Neural progenitor cell (in vitro differentiated cells): ENCODE data around the gene LRP1B. TPM values are rescaled to one million over a fixed set of nuclear protein-coding genes. Genes with fewer than 3 reads are reported as not detected.

Experiments used
- DNase-seq: peaks from one replicate; pipeline ENCODE4 v3.0.0-alpha.2; 2016; ENCODE audit warnings: low spot score
- H2AFZ ChIP-seq: fragments of 200-600 bp; sonication (generic); replicated peaks from 2 replicates; pipeline ENCODE4 v1.6.1; 2016; ENCODE audit warnings: antibody characterized with exemption
- H3F3A ChIP-seq: fragments of 200-600 bp; sonication (generic); 2 replicates; pipeline ENCODE4 v1.6.1; 2016; ENCODE audit warnings: antibody characterized with exemption, low read depth
- H3K27ac ChIP-seq: fragments of 200-600 bp; sonication (generic); 2 replicates; pipeline ENCODE4 v1.5.1; 2016; ENCODE audit warnings: mild to moderate bottlenecking
- H3K27me3 ChIP-seq: fragments of 200-600 bp; sonication (generic); 2 replicates; pipeline ENCODE4 v1.6.1; 2016; ENCODE audit warnings: mild to moderate bottlenecking, moderate library complexity
- H3K36me3 ChIP-seq: fragments of 200-600 bp; sonication (generic); 2 replicates; pipeline ENCODE4 v1.5.1; 2016
- H3K4me1 ChIP-seq: fragments of 200-600 bp; sonication (generic); 2 replicates; pipeline ENCODE4 v1.6.1; 2016; ENCODE audit warnings: mixed run types
- H3K4me2 ChIP-seq: fragments of 200-600 bp; sonication (generic); 2 replicates; pipeline ENCODE4 v1.6.1; 2016
- H3K4me3 ChIP-seq: fragments of 200-600 bp; sonication (generic); 2 replicates; pipeline ENCODE4 v1.5.1; 2016
- H3K79me2 ChIP-seq: fragments of 200-600 bp; sonication (generic); 2 replicates; pipeline ENCODE4 v1.6.1; 2016; ENCODE audit warnings: low read depth
- H3K9ac ChIP-seq: fragments of 200-600 bp; sonication (generic); 2 replicates; pipeline ENCODE4 v1.6.1; 2016
- H3K9me3 ChIP-seq: fragments of 200-600 bp; sonication (generic); 2 replicates; pipeline ENCODE4 v1.5.1; 2016; ENCODE audit warnings: low read depth
- H4K20me1 ChIP-seq: fragments of 200-600 bp; sonication (generic); 2 replicates; pipeline ENCODE4 v1.6.1; 2016; ENCODE audit warnings: low read depth
- H3K27ac Mint-ChIP-seq: 3 replicates; pipeline ENCODE4 v1.8.0; 2021; ENCODE audit warnings: mixed read lengths
- H3K27me3 Mint-ChIP-seq: 2 replicates; pipeline ENCODE4 v1.8.0; 2022; ENCODE audit warnings: low read depth, mild to moderate bottlenecking, inconsistent platforms, moderate library complexity, mixed read lengths; ENCODE audit not compliant: insufficient read depth
- H3K36me3 Mint-ChIP-seq: 3 replicates; pipeline ENCODE4 v1.8.0; 2021; ENCODE audit warnings: mixed read lengths
- H3K4me1 Mint-ChIP-seq: 3 replicates; pipeline ENCODE4 v1.8.0; 2021; ENCODE audit warnings: mixed read lengths
- H3K4me3 Mint-ChIP-seq: 3 replicates; pipeline ENCODE4 v1.8.0; 2021; ENCODE audit warnings: mild to moderate bottlenecking, moderate library complexity, mixed read lengths
- H3K9me3 Mint-ChIP-seq: 3 replicates; pipeline ENCODE4 v1.8.0; 2020; ENCODE audit warnings: mixed read lengths
- CTCF ChIP-seq: fragments of 200-600 bp; sonication (generic); IDR thresholded peaks from 2 replicates; pipeline ENCODE4 v1.5.1; 2017; ENCODE audit warnings: antibody characterized with exemption, mild to moderate bottlenecking
- EZH2 ChIP-seq: fragments of 200-600 bp; sonication (generic); IDR thresholded peaks from 2 replicates; pipeline ENCODE4 v1.6.1; 2017; ENCODE audit warnings: antibody characterized with exemption, mild to moderate bottlenecking, moderate library complexity
- EZH2phosphoT487 ChIP-seq: fragments of 200-600 bp; sonication (generic); IDR thresholded peaks from 2 replicates; pipeline ENCODE4 v1.6.1; 2017; ENCODE audit warnings: antibody characterized with exemption
- total RNA-seq: library from RNA; depleted of rRNA; stranded (reverse); fragments of >200 nt; gene quantifications from 2 replicates; pipeline ENCODE4 v1.2.3, GENCODE V29; 2015; ENCODE audit warnings: low replicate concordance

Gene LRP1B
- total RNA-seq, 1 donor from 2014 or later, result not detected

GRCh38 chr2:140256080-140256479 lies 1874.7 kb downstream of the LRP1B start:
- Mint-ChIP-seq H3K4me1 (no peaks in the 10 kb centered on the region), H3K27ac (no peak overlapping the region), H3K27me3 (no peaks in the 10 kb centered on the region), H3K9me3 (no peaks in the 10 kb centered on the region), H3K36me3 (no peaks in the 10 kb centered on the region), H3K4me3 (no peak overlapping the region)
- no peaks in the 10 kb centered on the region for H3K4me1 ChIP-seq
- H4K20me1 ChIP-seq, result no peaks in the 10 kb centered on the region
- H3K27ac ChIP-seq, result no peak overlapping the region
- H3K4me3 ChIP-seq, result no peak overlapping the region
- H3K9me3 ChIP-seq, result no peaks in the 10 kb centered on the region
- H3K4me2 ChIP-seq, result no peak overlapping the region
- no peaks in the 10 kb centered on the region for H3F3A ChIP-seq
- DNase-seq, result no peak
- H2AFZ ChIP-seq, result no peak overlapping the region
- H3K27me3 ChIP-seq, result no peaks in the 10 kb centered on the region
- no peak for TF ChIP-seq EZH2phosphoT487
- no peaks in the 10 kb centered on the region for H3K79me2 ChIP-seq
- H3K9ac ChIP-seq, result no peak overlapping the region
- no peaks in the 10 kb centered on the region for H3K36me3 ChIP-seq

GRCh38 chr2:140249821-140250220 lies 1881.0 kb downstream of the LRP1B start:
- Mint-ChIP-seq H3K9me3 (no peaks in the 10 kb centered on the region), H3K4me3 (no peak overlapping the region), H3K4me1 (no peaks in the 10 kb centered on the region), H3K36me3 (no peaks in the 10 kb centered on the region), H3K27ac (no peak overlapping the region), H3K27me3 (no peaks in the 10 kb centered on the region)
- Histone ChIP-seq H3F3A (no peaks in the 10 kb centered on the region), H3K79me2 (no peaks in the 10 kb centered on the region), H3K9me3 (no peaks in the 10 kb centered on the region), H3K27ac (no peak overlapping the region), H3K4me1 (no peaks in the 10 kb centered on the region), H3K36me3 (no peaks in the 10 kb centered on the region), H3K9ac (no peak overlapping the region), H4K20me1 (no peaks in the 10 kb centered on the region), H3K4me3 (no peak overlapping the region), H2AFZ (no peak overlapping the region), H3K4me2 (no peak overlapping the region), H3K27me3 (no peaks in the 10 kb centered on the region)
- no peak for DNase-seq
- TF ChIP-seq EZH2phosphoT487, result no peak
- no peak for TF ChIP-seq EZH2
- TF ChIP-seq CTCF, result no peak

- no peaks in the 10 kb centered on the region for H3K9me3 Mint-ChIP-seq
- Histone ChIP-seq H3K36me3 (no peaks in the 10 kb centered on the region), H3K79me2 (no peaks in the 10 kb centered on the region), H3K4me3 (no peak overlapping the region), H2AFZ (no peak overlapping the region), H3K4me1 (no peaks in the 10 kb centered on the region), H3F3A (no peaks in the 10 kb centered on the region), H3K9ac (no peak overlapping the region), H3K4me2 (no peak overlapping the region), H3K27ac (no peak overlapping the region), H4K20me1 (no peaks in the 10 kb centered on the region), H3K9me3 (no peaks in the 10 kb centered on the region), H3K27me3 (no peaks in the 10 kb centered on the region)
- no peaks in the 10 kb centered on the region for H3K4me1 Mint-ChIP-seq
- H3K27ac Mint-ChIP-seq, result no peak overlapping the region
- no peaks in the 10 kb centered on the region for H3K36me3 Mint-ChIP-seq
- no peak overlapping the region for H3K4me3 Mint-ChIP-seq
- H3K27me3 Mint-ChIP-seq, result no peaks in the 10 kb centered on the region
- no peak for TF ChIP-seq EZH2phosphoT487
- no peak for TF ChIP-seq EZH2
- no peak for TF ChIP-seq CTCF
- no peak for DNase-seq
Measured at GRCh38 chr2:140248623-140249022, 1882.2 kb downstream of the LRP1B start.

- no peaks in the 10 kb centered on the region for H3K4me1 ChIP-seq
- no peaks in the 10 kb centered on the region for H3K4me1 Mint-ChIP-seq
- H3K27me3 Mint-ChIP-seq, result no peaks in the 10 kb centered on the region
- no peak overlapping the region for H3K4me3 Mint-ChIP-seq
- H3K4me3 ChIP-seq, result no peak overlapping the region
- no peak for DNase-seq
- no peak overlapping the region for H3K27ac ChIP-seq
- no peaks in the 10 kb centered on the region for H3K9me3 Mint-ChIP-seq
- no peak overlapping the region for H2AFZ ChIP-seq
- TF ChIP-seq EZH2phosphoT487 (no peak), EZH2 (no peak), CTCF (no peak)
- H3K36me3 Mint-ChIP-seq, result no peaks in the 10 kb centered on the region
- no peak overlapping the region for H3K27ac Mint-ChIP-seq
- H3K4me2 ChIP-seq, result no peak overlapping the region
- no peaks in the 10 kb centered on the region for H3K9me3 ChIP-seq
- no peaks in the 10 kb centered on the region for H3K79me2 ChIP-seq
- H3K27me3 ChIP-seq, result no peaks in the 10 kb centered on the region
- no peaks in the 10 kb centered on the region for H3F3A ChIP-seq
- H3K9ac ChIP-seq, result no peak overlapping the region
- H4K20me1 ChIP-seq, result no peaks in the 10 kb centered on the region
- no peaks in the 10 kb centered on the region for H3K36me3 ChIP-seq
Measured at GRCh38 chr2:140247451-140248195, 1883.2 kb downstream of the LRP1B start.
